Fibroblast of lung (primary cell): Measurements from ENCODE around the gene SCGB3A1. TPM values are rescaled to one million over a fixed set of nuclear protein-coding genes. Genes with fewer than 3 reads are reported as not detected.

ENCODE experiments used
- DNase-seq, 2 donors: peaks; one replicate each; pipeline versions ENCODE4 v3.0.0 to v3.0.0-alpha.2; 2010; ENCODE audit warnings: low read depth in 2 of 2
- H2AFZ ChIP-seq: 2 replicates; pipeline ENCODE4 v1.5.1; 2012; ENCODE audit warnings: low read length, control low read depth, inconsistent platforms
- H3K27ac ChIP-seq: 2 replicates; pipeline ENCODE4 v1.5.1; 2011; ENCODE audit warnings: low read length, control low read depth; ENCODE audit not compliant: insufficient read depth
- H3K27me3 ChIP-seq: 2 replicates; pipeline ENCODE4 v1.5.1; 2011; ENCODE audit warnings: mild to moderate bottlenecking, low read length; ENCODE audit not compliant: control insufficient read depth, insufficient read depth
- H3K36me3 ChIP-seq: 2 replicates; pipeline ENCODE4 v1.5.1; 2011; ENCODE audit warnings: low read length; ENCODE audit not compliant: control insufficient read depth, insufficient read depth
- H3K4me1 ChIP-seq: 2 replicates; pipeline ENCODE4 v1.5.1; 2011; ENCODE audit warnings: low read length; ENCODE audit not compliant: control insufficient read depth, insufficient read depth; ENCODE audit errors: extremely low read depth
- H3K4me2 ChIP-seq: 2 replicates; pipeline ENCODE4 v1.5.1; 2011; ENCODE audit warnings: low read length, control low read depth; ENCODE audit not compliant: insufficient read depth; ENCODE audit errors: extremely low read depth
- H3K4me3 ChIP-seq, 4 experiments: fragments of 200-600 bp in 1 of 4; sonication (generic) in 1 of 4; replicated peaks in 1 of 4; 2 replicates each; pipeline ENCODE4 v1.5.1; 2011 to 2016; ENCODE audit warnings: low read length in 4 of 4, low read depth in 3 of 4, mild to moderate bottlenecking in 3 of 4, control low read depth in 2 of 4, inconsistent platforms in 1 of 4, mixed read lengths in 1 of 4; ENCODE audit not compliant: insufficient read depth in 1 of 4; ENCODE audit errors: control extremely low read depth in 1 of 4
- H3K79me2 ChIP-seq: 2 replicates; pipeline ENCODE4 v1.5.1; 2012; ENCODE audit warnings: mild to moderate bottlenecking, low read length, inconsistent platforms; ENCODE audit not compliant: control insufficient read depth, insufficient read depth
- H3K9ac ChIP-seq: 2 replicates; pipeline ENCODE4 v1.5.1; 2011; ENCODE audit warnings: mild to moderate bottlenecking, low read length, control low read depth; ENCODE audit not compliant: insufficient read depth
- H3K9me3 ChIP-seq: 2 replicates; pipeline ENCODE4 v1.5.1; 2012; ENCODE audit warnings: low read depth, low read length; ENCODE audit not compliant: control insufficient read depth, insufficient read depth
- H4K20me1 ChIP-seq: 2 replicates; pipeline ENCODE4 v1.5.1; 2011; ENCODE audit warnings: low read length; ENCODE audit not compliant: control insufficient read depth, insufficient read depth; ENCODE audit errors: extremely low read depth
- EZH2 ChIP-seq: IDR thresholded peaks from 2 replicates; pipeline ENCODE4 v1.5.1; 2012; ENCODE audit warnings: low read length, control low read depth, mild to moderate bottlenecking; ENCODE audit errors: missing control alignments
- polyA plus RNA-seq, 2 donors: library from polyadenylated mRNA; depleted of rRNA in 1 of 2; stranded (reverse) in 1 of 2; unstranded in 1 of 2; fragments of >200 nt; gene quantifications; 2 replicates each; pipeline ENCODE4 v1.2.1, GENCODE V29; 2011 to 2012; ENCODE audit warnings: missing spikeins in 1 of 2
- total RNA-seq: library from RNA; depleted of rRNA; stranded (reverse); fragments of >200 nt; gene quantifications from 2 replicates; pipeline ENCODE4 v1.2.1, GENCODE V29; 2014
- TF ChIP-seq, protein P1 (sequence below), 2 donors: IDR thresholded peaks in 1 of 2; conservative IDR thresholded peaks in 1 of 2; 1 replicate in 1 of 2; 2 replicates in 1 of 2; pipeline ENCODE4 v1.5.1; 2011 to 2012; ENCODE audit warnings: low read length in 2 of 2, control low read depth in 1 of 2, inconsistent platforms in 1 of 2, low read depth in 1 of 2, mild to moderate bottlenecking in 1 of 2

Gene SCGB3A1
- total and polyA plus RNA-seq, 2 donors (not counting 1 experiment from before 2014, with no cell fraction given): not detected

DNA sequence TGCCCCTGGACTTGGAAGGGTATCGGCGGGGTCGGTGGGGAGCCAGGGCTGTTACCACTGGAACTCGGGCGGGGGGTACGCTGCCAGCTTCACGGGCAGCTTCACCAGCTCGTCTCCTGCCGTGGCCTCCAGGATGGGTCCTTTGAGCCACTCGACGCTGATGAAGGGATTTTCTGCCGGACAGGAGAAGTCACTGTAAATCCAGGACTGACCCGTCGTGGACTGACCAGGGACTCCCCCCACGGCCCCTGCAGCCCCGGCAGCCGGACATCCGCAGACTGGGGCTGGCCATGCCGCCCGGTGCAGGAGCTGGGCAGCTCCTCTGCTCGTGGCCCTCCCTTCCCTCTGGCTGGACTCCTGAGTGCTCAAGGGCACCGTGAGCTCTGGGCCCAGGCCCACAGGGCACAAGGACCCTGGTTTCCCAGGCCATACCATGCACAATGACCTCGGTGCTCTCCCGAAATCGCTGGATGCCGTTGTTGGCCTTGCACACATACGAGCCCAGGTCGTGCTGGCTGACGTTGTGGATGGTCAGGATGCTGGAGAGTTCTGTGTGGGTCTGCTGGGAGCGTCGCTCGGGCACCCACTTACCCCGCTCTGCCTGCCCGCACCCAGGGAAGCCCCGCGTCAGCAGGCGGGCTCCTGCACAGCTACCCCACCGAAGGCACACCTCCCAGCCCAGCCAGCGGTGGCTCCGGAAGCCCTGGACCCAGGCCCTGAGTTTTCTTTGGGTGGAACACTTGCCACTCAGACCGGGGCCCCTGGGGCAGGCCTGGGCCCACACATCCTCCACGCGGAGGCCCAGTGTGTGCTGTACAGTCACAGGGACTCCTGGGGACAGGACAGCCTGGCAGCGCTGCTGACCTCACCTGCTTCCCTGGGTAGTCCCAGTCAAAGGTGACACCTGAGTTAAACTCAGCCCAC is 37.8 kb upstream of the SCGB3A1 start:
- H3K27me3 ChIP-seq: no peaks in the 10 kb centered on the region
- no peak overlapping the region for H3K4me2 ChIP-seq
- H2AFZ ChIP-seq: no peak overlapping the region
- H3K9ac ChIP-seq: no peak overlapping the region
- no peaks in the 10 kb centered on the region for H3K79me2 ChIP-seq
- no peaks in the 10 kb centered on the region for H3K9me3 ChIP-seq
- no peak overlapping the region for H3K27ac ChIP-seq
- H3K4me3 ChIP-seq: no peak overlapping the region
- TF ChIP-seq, protein P1, sequence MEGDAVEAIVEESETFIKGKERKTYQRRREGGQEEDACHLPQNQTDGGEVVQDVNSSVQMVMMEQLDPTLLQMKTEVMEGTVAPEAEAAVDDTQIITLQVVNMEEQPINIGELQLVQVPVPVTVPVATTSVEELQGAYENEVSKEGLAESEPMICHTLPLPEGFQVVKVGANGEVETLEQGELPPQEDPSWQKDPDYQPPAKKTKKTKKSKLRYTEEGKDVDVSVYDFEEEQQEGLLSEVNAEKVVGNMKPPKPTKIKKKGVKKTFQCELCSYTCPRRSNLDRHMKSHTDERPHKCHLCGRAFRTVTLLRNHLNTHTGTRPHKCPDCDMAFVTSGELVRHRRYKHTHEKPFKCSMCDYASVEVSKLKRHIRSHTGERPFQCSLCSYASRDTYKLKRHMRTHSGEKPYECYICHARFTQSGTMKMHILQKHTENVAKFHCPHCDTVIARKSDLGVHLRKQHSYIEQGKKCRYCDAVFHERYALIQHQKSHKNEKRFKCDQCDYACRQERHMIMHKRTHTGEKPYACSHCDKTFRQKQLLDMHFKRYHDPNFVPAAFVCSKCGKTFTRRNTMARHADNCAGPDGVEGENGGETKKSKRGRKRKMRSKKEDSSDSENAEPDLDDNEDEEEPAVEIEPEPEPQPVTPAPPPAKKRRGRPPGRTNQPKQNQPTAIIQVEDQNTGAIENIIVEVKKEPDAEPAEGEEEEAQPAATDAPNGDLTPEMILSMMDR (conservative IDR thresholded peaks at IDR 0.05 in 1 of 2, IDR thresholded peaks at IDR 0.05 in 1 of 2; ENCODE audit: low read depth in 1 of 2, low read length in 2 of 2): no peak
- no peak for TF ChIP-seq EZH2
- no peak for DNase-seq
- H3K36me3 ChIP-seq: no peaks in the 10 kb centered on the region
- H3K4me1 ChIP-seq: no peaks in the 10 kb centered on the region
- H4K20me1 ChIP-seq: no peaks in the 10 kb centered on the region

DNA sequence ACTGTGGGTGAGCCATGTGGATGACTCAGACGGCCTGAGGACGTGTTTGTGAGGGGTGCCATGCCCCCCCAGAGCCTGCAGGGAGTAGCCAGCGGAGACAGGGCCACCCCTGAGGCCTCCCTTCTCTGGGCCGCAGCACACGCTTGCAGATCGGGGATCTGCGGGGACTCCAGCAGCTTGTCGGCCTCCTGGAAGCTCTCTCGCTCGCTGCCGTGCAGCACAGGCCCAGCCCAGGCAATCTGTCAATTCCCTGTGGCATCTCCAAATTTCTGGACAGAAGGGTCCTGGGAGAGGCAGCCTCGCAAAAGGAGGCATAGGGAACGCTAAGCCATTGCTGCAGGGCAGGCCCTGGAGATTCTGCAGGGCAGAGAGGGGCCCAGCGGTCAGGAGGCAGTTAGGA is 36.9 kb upstream of the SCGB3A1 start:
- Histone ChIP-seq H3K27me3 (no peaks in the 10 kb centered on the region), H3K4me3 (no peak overlapping the region), H3K4me1 (no peaks in the 10 kb centered on the region), H3K9ac (no peak overlapping the region), H3K4me2 (no peak overlapping the region), H3K9me3 (no peaks in the 10 kb centered on the region), H2AFZ (no peak overlapping the region), H3K27ac (no peak overlapping the region), H3K79me2 (no peaks in the 10 kb centered on the region), H4K20me1 (no peaks in the 10 kb centered on the region), H3K36me3 (no peaks in the 10 kb centered on the region)
- TF ChIP-seq EZH2: no peak
- TF ChIP-seq, protein P1 (conservative IDR thresholded peaks at IDR 0.05 in 1 of 2, IDR thresholded peaks at IDR 0.05 in 1 of 2; ENCODE audit: low read depth in 1 of 2, low read length in 2 of 2): no peak
- DNase-seq: no peak

DNA sequence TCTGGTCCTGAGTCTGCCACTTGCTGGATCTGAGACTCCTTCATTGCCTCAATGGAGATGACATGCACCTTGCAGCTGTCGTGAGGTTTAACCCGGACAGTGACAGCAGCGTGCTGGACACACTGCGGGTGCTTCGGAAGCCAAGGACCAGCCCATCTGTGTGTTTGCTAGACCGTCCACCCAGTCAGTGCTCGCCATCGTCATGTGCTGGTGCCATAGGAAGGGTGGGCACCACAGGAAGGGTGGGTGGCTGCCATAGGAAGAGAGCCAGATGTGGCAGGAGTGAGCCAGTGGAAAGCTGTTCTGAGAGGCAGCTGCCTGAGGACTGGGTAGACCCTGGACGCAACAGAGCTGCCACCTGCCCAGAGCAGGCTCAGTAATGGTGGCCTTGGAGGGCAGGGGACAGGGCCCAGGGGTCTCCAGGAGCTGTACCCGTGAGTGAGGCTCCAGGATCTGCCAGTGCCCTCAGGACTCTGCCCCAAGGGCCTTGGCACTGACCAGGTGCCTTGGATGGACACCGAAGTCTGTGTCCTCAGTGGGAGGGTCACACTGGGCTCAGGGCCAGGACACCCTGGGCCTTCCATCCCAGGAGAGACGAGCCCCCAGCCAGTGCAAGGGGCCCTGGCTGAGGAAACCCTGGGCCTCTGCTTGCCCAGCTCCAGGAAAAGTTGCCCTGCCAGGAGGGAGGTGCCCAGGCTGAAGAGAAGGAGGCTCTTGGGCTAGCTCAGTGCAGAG is 36.3 kb upstream of the SCGB3A1 start:
- no peak overlapping the region for H2AFZ ChIP-seq
- H3K4me3 ChIP-seq: no peak overlapping the region
- H3K9ac ChIP-seq: no peak overlapping the region
- TF ChIP-seq, protein P1 (conservative IDR thresholded peaks at IDR 0.05 in 1 of 2, IDR thresholded peaks at IDR 0.05 in 1 of 2; ENCODE audit: low read depth in 1 of 2, low read length in 2 of 2): no peak
- TF ChIP-seq EZH2: no peak
- H3K79me2 ChIP-seq: no peaks in the 10 kb centered on the region
- no peaks in the 10 kb centered on the region for H4K20me1 ChIP-seq
- H3K27ac ChIP-seq: no peak overlapping the region
- H3K36me3 ChIP-seq: no peaks in the 10 kb centered on the region
- H3K4me1 ChIP-seq: no peaks in the 10 kb centered on the region
- H3K27me3 ChIP-seq: no peaks in the 10 kb centered on the region
- no peak overlapping the region for H3K4me2 ChIP-seq
- H3K9me3 ChIP-seq: no peaks in the 10 kb centered on the region
- DNase-seq: no peak
